Lower leg skin (tissue), 3 donors: Measurements from ENCODE around the gene GALNT11.

ENCODE experiments used
- POLR2A ChIP-seq, 2 donors: fragments of 450-650 bp; IDR thresholded peaks; one replicate each; pipeline ENCODE4 v1.6.1; 2016 to 2017; ENCODE audit warnings: antibody characterized with exemption in 2 of 2, mild to moderate bottlenecking in 1 of 2, moderate library complexity in 1 of 2
- TF ChIP-seq, protein P1 (sequence below), 3 donors: fragments of 450-650 bp; IDR thresholded peaks; one replicate each; pipeline ENCODE4 v1.5.1; 2016; ENCODE audit warnings: antibody characterized with exemption in 3 of 3, mild to moderate bottlenecking in 3 of 3, moderate library complexity in 2 of 3

DNA sequence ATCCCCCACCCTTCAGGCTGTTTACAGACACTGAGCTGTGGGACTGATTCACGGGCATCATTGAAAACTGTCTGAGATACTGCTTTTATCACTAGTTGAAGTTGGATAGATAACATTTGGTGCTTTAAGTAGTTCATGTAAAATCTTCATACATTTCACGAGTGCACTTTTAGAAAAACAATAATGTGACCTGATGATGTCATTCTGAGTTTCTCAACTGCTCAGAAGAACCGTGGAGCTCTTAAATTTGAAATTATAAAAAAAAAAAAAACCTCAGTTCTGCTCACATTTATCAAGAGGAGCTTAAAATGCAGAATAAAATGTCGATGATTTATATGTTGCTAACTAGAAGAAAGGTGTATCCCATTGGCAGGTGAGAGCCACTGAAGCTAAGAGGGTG, 81.5 kb downstream of the GALNT11 start:
- TF ChIP-seq, protein P1, sequence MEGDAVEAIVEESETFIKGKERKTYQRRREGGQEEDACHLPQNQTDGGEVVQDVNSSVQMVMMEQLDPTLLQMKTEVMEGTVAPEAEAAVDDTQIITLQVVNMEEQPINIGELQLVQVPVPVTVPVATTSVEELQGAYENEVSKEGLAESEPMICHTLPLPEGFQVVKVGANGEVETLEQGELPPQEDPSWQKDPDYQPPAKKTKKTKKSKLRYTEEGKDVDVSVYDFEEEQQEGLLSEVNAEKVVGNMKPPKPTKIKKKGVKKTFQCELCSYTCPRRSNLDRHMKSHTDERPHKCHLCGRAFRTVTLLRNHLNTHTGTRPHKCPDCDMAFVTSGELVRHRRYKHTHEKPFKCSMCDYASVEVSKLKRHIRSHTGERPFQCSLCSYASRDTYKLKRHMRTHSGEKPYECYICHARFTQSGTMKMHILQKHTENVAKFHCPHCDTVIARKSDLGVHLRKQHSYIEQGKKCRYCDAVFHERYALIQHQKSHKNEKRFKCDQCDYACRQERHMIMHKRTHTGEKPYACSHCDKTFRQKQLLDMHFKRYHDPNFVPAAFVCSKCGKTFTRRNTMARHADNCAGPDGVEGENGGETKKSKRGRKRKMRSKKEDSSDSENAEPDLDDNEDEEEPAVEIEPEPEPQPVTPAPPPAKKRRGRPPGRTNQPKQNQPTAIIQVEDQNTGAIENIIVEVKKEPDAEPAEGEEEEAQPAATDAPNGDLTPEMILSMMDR (IDR thresholded peaks at IDR 0.05), result no peak
- no peak for TF ChIP-seq POLR2A (IDR thresholded peaks at IDR 0.05)
